GM21526 (cell line): ENCODE results near the gene MTF2.

Experiments
- ATAC-seq: cut with Tn5 transposase; IDR thresholded peaks from one replicate; pipeline ENCODE4 v1.9.1; 2021; ENCODE audit warnings: moderate library complexity; ENCODE audit not compliant: unreplicated experiment, low FRiP score

MTF2 gene

GRCh38 chr1:93081716-93082115 lies 2.6 kb downstream of the MTF2 start:
- ATAC-seq, result no peak

GRCh38 chr1:93082313-93082712 lies 3.2 kb downstream of the MTF2 start:
- no peak for ATAC-seq

GRCh38 chr1:93083979-93084378 lies 4.9 kb downstream of the MTF2 start:
- ATAC-seq, result no peak

- ATAC-seq, result no peak
These were observed 8.4 kb downstream of the MTF2 start for GRCh38 chr1:93087532-93087931.

- ATAC-seq, result no peak
These were observed 14.4 kb downstream of the MTF2 start for GRCh38 chr1:93093332-93094006.

- ATAC-seq, result no peak
These were observed 16.9 kb downstream of the MTF2 start for GRCh38 chr1:93095804-93096585.

- ATAC-seq, result no peak
These were observed 23.1 kb downstream of the MTF2 start for GRCh38 chr1:93102142-93102541.

GRCh38 chr1:93106226-93106625 lies 27.1 kb downstream of the MTF2 start:
- ATAC-seq, result no peak

- ATAC-seq, result no peak
These were observed 28.3 kb downstream of the MTF2 start for GRCh38 chr1:93107395-93107794.

GRCh38 chr1:93108335-93108734 lies 29.3 kb downstream of the MTF2 start:
- no peak for ATAC-seq

- no peak for ATAC-seq
These were observed 30.5 kb downstream of the MTF2 start for GRCh38 chr1:93109578-93109977.

- no peak for ATAC-seq
These were observed 32.0 kb downstream of the MTF2 start for GRCh38 chr1:93111065-93111464.

GRCh38 chr1:93111561-93111960 lies 32.5 kb downstream of the MTF2 start:
- ATAC-seq, result no peak

GRCh38 chr1:93113127-93113526 lies 34.0 kb downstream of the MTF2 start:
- no peak for ATAC-seq

- no peak for ATAC-seq
These were observed 35.3 kb downstream of the MTF2 start for GRCh38 chr1:93114391-93114790.

GRCh38 chr1:93120614-93121013 lies 41.5 kb downstream of the MTF2 start:
- ATAC-seq, result no peak

- no peak for ATAC-seq
These were observed 44.2 kb downstream of the MTF2 start for GRCh38 chr1:93123201-93123783.

- ATAC-seq, result no peak
These were observed 45.7 kb downstream of the MTF2 start for GRCh38 chr1:93124556-93125355.

GRCh38 chr1:93129507-93130099 lies 50.5 kb downstream of the MTF2 start:
- no peak for ATAC-seq

- ATAC-seq, result no peak
These were observed 53.6 kb downstream of the MTF2 start for GRCh38 chr1:93132638-93133037.

GRCh38 chr1:93136445-93136844 lies 57.4 kb downstream of the MTF2 start:
- no peak for ATAC-seq
